Cerebellar nuclear complex (tissue), 1 donor: ENCODE results near the gene BEST1.

ENCODE experiments used
- DNase-seq, 2 experiments: peaks; one replicate each; lab custom pipeline; 2025; lab: John Stamatoyannopoulos, UW

The BEST1 gene

GRCh38 chr11:61950035-61950547, at the start of gene BEST1:
TSS of gene BEST1 (plus strand) at chr11:61950351. CDS start at chr11:61951807, 1,456 bp downstream.
- DNase-seq: no peak

DNA sequence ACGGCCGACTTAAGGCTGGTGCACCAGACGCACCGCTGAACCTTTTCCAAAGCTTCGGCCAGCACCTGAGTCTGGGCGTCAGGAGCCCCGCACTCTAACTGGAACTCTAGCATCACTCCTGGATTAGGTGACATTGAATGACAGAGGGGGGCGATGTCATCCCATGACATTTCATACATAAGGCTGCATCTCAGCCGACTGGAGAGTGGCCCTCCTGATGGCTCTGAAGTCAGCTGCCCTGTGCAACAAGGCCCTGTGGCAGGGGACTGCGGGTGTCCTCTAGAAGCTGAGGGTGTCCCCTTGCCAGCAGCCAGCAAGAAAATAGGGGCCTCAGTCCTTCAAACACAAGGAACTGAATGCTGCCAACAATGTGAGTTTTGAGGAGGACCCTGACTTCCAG, 48.8 kb upstream of the BEST1 start:
- no peak for DNase-seq

DNA sequence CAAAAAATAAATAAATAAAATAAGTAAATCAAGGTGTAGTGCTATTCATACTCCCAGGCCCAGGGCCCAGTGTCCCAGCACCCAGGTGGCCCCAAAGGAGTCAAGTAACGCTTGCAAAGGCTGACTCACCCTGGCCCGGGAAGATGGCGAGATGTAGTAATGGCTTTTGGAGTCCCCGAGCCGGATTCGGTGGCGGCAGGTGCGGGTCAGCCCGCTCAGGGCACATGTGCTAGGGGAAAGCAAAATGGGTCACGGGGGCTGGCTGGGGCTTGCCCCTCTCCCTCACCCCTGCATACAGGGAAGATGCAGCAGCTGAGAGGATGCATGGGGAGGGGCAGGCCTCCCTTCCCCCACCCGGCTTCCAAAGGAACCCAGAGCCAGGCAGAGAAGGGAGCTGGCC, 47.8 kb upstream of the BEST1 start:
- no peak for DNase-seq

DNA sequence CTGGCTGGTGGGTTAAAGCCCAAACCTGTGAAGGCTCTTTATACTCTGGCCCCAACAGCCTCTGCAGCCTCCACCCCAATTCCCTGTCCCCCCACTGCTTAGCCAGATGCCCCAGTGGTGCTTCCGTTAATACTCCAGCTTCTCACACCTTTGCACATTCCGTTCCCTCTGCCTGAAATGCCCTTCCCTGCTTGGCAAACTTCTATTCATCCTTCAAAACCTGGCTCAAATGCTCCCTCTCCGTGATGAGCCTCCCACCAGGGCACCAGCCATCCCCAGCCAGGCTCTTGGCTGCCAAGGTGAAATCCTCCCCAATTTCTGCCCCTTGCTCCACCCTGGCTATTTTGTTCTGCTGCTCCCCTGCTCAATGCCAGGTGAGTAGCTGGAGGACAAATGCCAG, 46.3 kb upstream of the BEST1 start:
- DNase-seq: no peak

DNA sequence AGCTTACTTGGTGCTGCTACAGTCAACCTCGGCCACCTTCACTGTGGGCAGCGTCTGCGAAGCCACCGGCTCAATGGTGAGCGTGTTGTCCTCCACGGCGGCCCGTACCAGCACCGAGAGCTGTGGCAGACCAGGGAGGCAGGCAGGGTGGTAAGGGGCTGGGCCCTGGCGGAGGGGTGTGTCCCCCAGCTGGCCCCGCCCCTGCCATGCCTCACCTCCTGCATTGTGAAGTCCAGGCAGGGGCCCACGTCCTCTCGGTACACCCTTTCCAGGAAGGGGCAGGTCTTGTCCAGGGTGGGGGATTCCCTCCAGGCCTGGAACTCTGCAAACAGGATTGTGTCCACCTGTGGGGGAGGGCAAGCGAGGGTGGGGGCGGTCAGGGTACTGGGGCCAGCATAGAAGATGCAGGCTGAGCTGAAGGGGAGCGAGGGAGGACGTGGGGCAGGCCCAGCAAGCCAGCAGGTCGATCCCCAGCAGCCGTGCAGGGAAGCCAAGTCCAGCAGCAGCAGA, 45.6 kb upstream of the BEST1 start:
- no peak for DNase-seq

GRCh38 chr11:61905067-61905696, 45.0 kb upstream of the BEST1 start:
- DNase-seq: no peak

DNA sequence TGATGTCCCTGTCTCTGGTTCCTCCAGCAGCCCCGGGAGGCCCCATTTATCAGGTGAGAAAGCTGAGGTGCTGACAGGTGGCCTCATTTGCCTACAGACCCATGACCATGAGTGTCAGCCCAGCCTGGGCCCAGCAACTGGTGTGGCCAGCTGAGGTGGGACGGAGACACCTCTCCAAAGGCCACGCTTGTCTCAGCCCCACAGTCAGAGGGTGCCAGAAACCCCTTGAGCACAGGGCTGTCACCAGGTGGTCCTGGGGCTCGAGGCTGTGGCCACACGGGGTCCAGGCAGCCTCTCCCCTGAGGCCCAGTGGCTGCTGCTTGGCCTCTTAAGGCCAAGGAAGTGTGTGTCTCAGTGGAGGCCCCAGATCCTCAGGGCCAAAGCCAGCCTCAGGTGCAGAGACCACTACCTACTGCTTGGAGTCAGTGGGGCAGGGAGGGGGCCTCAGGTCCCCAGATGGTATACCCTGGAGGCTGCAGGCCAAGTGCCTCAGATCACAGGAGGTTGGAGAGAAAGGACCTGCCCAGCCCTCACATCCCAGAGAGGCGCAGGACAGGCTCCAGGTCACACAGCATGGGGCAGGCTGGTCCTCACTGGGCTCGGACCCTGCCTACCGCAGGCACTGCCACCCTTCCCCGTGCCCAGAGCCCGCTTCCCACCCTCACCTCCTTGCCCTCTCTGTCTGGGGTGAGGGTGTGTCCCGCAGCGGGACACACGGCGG, 44.2 kb upstream of the BEST1 start:
- DNase-seq: no peak

DNA sequence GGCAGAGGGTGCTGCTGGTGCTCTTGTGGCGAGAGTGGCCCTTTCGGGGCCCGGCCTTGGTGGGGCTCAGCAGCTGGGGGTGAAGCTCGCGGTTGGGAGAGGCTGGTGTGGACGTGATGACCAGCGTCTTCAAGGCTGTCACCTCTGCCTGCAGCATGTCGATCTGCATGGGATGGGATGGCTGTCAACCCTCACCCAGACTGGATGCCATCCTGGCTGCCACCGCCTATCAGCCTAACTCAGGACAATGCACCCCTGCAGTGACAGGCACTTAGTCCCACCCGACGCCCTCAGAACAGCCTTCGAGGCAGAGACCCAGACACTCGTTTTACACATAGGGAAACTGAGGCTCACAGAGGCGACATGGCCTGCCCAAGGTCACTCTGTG, 43.6 kb upstream of the BEST1 start:
- no peak for DNase-seq

DNA sequence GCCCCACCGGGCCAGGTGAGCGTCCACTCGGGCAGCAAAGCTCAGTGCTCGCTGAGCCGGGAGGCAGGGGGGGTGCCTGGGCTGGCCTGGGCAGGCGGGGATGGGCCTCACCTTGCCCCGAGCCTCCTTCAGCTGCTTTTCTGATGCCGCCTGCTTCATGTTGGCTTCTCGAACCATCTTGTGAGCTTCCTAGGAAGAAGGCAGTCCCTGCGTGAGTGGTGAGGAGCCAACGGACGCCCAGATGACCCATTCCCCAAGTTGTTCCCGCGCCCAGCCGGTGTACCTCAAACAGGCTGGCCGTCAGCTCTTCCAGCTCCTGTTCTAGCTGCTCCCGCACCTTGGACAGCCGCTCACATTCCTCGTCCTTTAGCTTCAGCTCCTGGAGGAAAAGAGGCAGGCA, 42.9 kb upstream of the BEST1 start:
- DNase-seq: no peak

DNA sequence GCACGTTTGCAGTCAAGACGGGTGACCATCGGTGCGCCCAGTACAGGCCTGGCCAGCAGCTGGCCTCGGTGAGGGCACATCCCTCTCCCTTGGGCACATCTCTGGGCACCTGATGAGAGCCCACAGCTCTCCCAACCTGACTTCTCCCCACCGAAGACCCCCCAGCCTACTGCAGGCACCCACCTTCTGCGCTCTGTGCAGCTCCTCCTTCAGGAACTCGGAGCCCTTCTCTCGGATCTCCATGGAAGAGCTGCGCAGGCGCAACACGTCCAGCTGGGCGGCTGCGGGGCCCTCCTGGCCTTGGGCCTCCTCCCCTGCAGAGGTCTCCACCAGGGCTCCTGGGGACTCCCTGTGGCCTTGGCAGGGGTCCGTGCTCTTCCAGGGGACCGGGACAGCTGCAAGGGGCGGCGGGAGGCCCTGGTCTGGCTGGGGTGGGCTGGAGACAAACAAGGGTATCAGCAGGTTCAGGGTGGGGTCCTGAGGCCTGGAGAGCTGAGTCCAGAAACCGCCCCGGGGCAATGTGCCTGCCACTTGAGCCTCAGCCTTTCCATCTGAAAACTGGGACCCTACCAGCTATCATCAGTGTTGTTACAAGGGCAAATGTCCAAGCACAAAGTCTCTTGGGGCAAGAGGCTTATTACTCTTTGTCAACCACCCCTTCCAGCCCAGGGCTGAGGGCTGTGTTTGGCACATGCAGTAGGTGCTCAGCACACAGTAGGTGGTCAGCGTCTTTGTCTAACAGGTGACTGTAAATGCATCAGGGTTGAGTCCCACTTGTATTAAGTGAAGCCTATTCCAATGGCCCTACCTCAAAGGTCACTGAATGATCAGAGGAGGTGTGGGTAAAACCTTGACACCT, 42.1 kb upstream of the BEST1 start:
- no peak for DNase-seq

DNA sequence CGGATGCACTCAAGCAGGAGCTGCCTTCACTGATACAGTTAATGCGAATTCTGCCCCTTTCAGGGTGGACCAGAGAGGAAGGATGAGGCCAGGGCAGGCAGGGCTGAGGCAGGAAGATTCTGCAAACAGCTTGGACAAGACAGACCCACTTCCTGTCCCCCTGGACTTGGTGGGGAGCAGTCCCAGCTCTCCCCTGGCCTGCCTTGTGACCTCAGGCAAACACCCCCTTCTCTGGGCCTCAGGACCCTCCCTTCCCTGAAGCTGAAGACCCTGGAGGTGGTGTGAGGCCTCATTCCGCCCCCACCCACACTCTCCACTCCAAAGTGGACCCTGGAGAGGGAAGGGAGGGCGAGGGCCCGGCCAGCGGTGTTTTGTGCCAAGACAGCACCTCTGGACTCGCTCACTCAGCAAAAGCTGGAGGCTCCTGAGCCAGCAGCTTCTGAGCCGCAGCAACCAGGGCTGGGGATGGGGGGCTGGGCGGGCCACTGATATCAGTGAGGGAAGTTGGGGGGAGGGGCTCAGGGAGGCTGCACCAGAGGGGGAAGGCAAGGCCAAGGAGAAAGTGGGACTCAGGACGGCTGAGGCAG, 41.3 kb upstream of the BEST1 start:
- no peak for DNase-seq

- DNase-seq: no peak
Observed at GRCh38 chr11:61910187-61911127, 39.7 kb upstream of the BEST1 start.

GRCh38 chr11:61911128-61911700, 38.9 kb upstream of the BEST1 start:
- DNase-seq: no peak

- DNase-seq: no peak
Observed at GRCh38 chr11:61911701-61912529, 38.2 kb upstream of the BEST1 start.

DNA sequence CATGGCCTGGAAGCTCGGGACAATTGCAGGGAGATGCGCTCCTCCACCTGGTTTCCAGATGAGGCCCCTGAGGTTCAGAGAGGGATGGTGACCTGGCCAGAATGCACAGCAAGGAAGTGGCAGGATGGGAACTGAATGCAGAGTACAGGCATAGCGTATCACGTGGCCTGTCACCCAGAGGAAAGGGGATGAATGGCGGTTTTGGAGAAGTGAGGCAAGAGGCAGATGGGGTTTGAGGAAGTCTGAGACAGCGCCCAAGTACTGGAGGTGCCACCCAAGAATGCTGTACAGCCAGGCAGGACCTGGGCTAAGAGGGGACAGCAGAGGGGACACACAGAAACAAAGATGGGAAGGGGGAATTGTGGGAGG, 37.6 kb upstream of the BEST1 start:
- no peak for DNase-seq

- DNase-seq: no peak
Observed at GRCh38 chr11:61912991-61913698, 37.0 kb upstream of the BEST1 start.

GRCh38 chr11:61913699-61914395, 36.3 kb upstream of the BEST1 start:
- DNase-seq: no peak

DNA sequence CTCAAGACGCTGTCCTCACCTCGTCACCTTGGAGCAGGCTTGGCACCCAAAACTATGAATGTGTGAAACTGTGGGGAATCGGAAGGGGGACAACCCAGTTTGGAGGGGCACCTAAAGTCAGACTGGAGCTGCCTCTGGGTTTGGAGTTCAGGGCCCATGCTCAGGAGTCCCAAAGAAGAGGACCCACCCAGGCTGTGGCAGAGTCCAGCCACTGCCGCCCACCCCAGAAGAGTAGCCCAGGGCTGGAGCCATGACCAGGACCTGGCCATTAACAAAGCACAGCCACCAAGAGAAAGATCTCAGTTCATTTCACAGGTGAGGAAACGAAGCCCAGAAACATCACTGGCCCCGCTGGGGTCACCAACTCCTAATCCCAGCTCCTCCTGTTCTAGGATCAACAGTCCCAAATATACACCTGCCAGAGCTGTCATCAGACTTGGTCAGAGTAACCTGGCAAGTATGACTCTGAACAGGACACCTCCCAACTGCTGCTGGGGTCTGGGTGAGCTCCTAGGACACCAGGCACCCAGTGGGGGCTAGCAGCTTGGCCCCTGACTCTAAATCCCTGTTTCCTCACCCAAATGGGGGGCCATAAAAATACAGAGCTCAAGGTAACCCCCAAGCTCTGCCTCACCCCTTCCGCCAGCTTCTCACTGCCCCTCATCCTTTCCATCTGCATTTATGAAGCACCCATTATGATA, 35.5 kb upstream of the BEST1 start:
- DNase-seq: no peak
